ENCODE results near the gene TBC1D22A. TPM values are rescaled to one million over a fixed set of nuclear protein-coding genes. Genes with fewer than 3 reads are reported as not detected.

Gene TBC1D22A
- total and polyA plus RNA-seq, 8 donors = 14.4 to 33.5 (median 15.7) TPM

DNA sequence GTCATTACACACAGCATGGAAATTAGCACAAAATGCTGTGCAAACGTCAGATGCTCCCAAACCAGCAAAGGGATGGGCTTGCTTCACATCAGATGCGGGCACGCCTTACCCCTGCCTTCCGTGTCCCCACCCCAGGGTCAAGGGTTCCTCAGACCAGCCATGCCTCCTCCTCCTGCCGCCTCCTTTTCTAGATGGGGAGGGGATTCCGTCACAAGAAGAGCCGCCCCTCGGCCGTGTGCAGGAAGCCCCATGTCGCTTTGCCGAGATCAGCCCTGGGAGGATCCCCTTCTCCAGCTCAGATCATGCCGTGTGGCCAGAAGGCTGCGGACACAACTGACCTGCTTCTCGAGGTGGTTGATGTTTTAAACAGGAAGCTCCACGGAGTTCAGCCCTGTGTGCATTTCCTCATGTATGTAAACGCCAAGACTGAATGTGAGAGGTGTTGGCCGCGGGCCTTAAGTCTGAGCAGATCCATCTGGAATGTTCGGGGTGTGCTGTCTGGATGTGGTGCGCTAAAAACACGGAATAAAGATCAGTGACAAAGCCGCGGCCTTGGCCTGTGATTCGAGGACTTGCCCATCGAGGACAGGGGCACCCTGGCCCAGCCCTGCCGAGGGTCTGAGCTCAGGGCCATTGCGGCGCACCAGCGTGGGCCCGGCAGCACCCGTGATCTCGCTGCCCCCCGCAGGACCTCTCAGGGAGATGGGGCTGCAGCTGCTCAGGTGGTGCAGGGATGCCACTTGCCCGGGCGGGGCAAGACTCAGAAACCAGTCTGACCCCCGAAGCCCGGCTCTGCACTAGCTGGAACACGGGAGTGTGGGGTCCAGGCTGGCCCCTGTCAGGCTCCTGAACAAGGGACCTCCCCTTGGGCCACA, 412.9 kb downstream of the TBC1D22A start:
- H3K36me3 ChIP-seq = peaks cover 0 to 23% of the 10 kb centered on the region in 2 donors
- H3K27me3 ChIP-seq = no peaks in the 10 kb centered on the region
- no peak overlapping the region for H3K4me3 ChIP-seq
- H3K27ac ChIP-seq = no peak overlapping the region
- ATAC-seq = peak; percentile 54
- intact Hi-C loops (cut with DNase I) = no loop called here
- H3K4me1 ChIP-seq = peaks cover 3 to 6% of the 10 kb centered on the region in 2 donors
- DNase-seq = peak; percentile 35 to 88 (median 80)
- TF ChIP-seq CTCF (IDR thresholded peaks at IDR 0.05) = no peak
- H3K9me3 ChIP-seq = no peaks in the 10 kb centered on the region

DNA sequence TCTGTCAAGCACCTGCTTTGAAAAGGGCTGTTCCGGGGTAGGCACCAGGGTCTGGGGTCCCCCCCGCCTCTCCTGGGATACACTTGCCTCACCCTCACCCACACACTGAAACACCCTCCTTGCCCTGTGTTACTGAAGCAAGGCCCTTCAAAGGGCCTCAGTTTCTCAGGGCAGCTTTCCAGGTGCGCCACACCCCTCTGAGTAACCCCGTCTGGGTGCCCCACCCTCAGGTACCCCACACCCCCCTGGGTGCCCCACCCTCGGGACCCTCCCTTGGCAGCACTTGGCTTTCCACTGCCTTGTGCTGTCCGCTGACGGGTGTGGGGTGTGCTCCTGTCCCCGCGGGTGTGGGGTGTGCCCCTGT, 413.6 kb downstream of the TBC1D22A start:
- Histone ChIP-seq H3K27me3 (no peaks in the 10 kb centered on the region), H3K4me1 (peaks cover 3 to 6% of the 10 kb centered on the region in 2 donors), H3K36me3 (peaks cover 0 to 23% of the 10 kb centered on the region in 2 donors), H3K27ac (no peak overlapping the region), H3K9me3 (no peaks in the 10 kb centered on the region), H3K4me3 (no peak overlapping the region)
- TF ChIP-seq CTCF (IDR thresholded peaks at IDR 0.05) = no peak
- DNase-seq = no peak
- intact Hi-C loops (cut with DNase I) = no loop called here
- ATAC-seq = no peak

GRCh38 chr22:47176573-47177333, 414.3 kb downstream of the TBC1D22A start:
- no peak for ATAC-seq
- Histone ChIP-seq H3K4me1 (peaks cover 3 to 6% of the 10 kb centered on the region in 2 donors), H3K27ac (no peak overlapping the region), H3K9me3 (no peaks in the 10 kb centered on the region), H3K27me3 (no peaks in the 10 kb centered on the region), H3K36me3 (peaks cover 0 to 23% of the 10 kb centered on the region in 2 donors), H3K4me3 (no peak overlapping the region)
- DNase-seq = peak in 2 of 4 donors; percentile 25 to 72
- intact Hi-C loops (cut with DNase I) = no loop called here
- TF ChIP-seq CTCF (IDR thresholded peaks at IDR 0.05) = no peak

DNA sequence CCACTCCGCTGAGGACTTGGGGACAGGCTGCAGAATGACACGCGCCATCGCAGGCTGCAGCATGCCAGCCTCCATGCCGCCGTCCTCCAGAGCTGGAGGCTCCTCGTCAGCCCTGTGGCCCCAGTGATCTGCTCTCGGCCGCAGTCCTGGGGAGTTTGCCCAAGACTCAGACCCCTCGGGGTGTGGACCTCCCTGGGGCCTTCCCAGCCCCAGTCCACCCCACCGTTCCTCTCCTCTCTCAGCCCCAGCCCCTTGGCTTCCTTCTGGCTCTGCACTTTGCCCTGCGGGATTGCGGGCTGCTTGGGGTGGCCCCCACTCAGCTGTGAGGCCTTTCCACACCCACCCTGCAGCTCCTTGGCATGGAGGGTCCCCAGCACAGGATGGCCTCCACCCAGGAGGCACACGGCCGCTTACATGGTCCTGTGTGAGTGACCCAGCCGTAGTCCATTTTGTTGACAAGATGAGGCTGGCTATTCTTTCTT, 414.9 kb downstream of the TBC1D22A start:
- H3K36me3 ChIP-seq = peaks cover 0 to 23% of the 10 kb centered on the region in 2 donors
- peaks cover 3 to 6% of the 10 kb centered on the region in 2 donors for H3K4me1 ChIP-seq
- TF ChIP-seq CTCF (IDR thresholded peaks at IDR 0.05) = no peak
- ATAC-seq (no peak), DNase-seq (no peak)
- intact Hi-C loops (cut with DNase I) = no loop called here
- no peaks in the 10 kb centered on the region for H3K27me3 ChIP-seq
- H3K9me3 ChIP-seq = no peaks in the 10 kb centered on the region
- no peak overlapping the region for H3K4me3 ChIP-seq
- H3K27ac ChIP-seq = no peak overlapping the region

GRCh38 chr22:47178339-47178738, 415.9 kb downstream of the TBC1D22A start:
- Histone ChIP-seq H3K4me3 (no peak overlapping the region), H3K9me3 (no peaks in the 10 kb centered on the region), H3K27me3 (no peaks in the 10 kb centered on the region), H3K27ac (no peak overlapping the region), H3K36me3 (peaks cover 0 to 23% of the 10 kb centered on the region in 2 donors), H3K4me1 (peaks cover 3 to 6% of the 10 kb centered on the region in 2 donors)
- intact Hi-C loops (cut with DNase I) = no loop called here
- no peak for TF ChIP-seq CTCF (IDR thresholded peaks at IDR 0.05)
- DNase-seq (no peak), ATAC-seq (no peak)

Data from left lung (tissue), 10 donors.